Stimulated activated CD4-positive, alpha-beta T cell treated with anti-CD3 and anti-CD28 coated beads, Interleukin-1b, Interleukin-23, amount 100 ng/mL, for 24 hours (primary cell): ENCODE data around the gene MTRFR.
A peak's percentile ranks its signal among the peaks of the same experiment; 100 is the strongest.

Source experiments
- DNase-seq, 4 experiments: peaks; one replicate each; pipeline ENCODE4 v3.0.0-alpha.2; 2020; ENCODE audit warnings: low read depth in 4 of 4, low spot score in 1 of 4

MTRFR gene

DNA sequence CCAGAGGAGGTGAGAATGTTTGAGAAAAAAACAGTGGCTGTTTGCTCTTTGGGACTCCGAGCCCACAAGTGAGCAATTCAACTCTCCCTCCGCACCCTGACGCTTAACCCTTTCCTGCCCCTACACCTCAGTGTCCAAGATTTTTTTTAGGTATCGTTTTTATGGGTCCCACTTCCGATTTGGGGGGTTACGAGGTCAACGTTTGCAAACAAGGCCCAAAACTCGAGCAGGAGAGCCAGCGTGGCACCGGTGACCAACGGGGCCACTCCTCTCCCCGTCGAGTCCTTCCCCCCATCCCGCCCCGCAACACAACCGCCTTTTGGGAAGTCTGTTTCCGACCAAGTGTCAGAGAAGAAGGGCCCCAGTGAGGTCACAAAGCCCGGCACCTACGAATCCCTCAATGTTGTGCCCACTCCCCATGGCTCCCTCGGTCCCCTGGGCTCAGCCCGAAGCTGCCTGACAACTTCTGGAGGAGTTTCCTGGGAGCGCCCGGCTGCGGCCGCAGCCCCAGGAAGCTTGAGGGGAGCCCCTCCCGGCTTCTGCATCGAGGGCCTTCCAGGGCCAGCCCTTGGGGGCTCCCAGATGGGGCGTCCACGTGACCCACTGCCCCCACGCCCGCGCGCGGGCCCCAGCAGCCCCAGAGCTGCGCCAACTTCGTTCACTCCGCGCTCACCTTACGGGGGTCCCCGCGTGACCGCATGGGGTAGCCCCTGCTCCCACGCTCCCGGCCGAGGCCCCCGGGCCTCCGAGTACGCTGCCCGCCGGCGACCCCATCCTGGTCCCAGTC is 37.2 kb downstream of the MTRFR start:
- no peak for DNase-seq

- DNase-seq: peak; percentile 46 to 71 (median 53)
These were observed 37.9 kb downstream of the MTRFR start for GRCh38 chr12:123271001-123271668.

GRCh38 chr12:123273166-123273565 is 39.9 kb downstream of the MTRFR start:
- no peak for DNase-seq

- DNase-seq: no peak
These were observed 44.9 kb downstream of the MTRFR start for GRCh38 chr12:123278101-123278627.

- no peak for DNase-seq
These were observed 47.7 kb downstream of the MTRFR start for GRCh38 chr12:123280971-123281370.

GRCh38 chr12:123282111-123282510 is 48.9 kb downstream of the MTRFR start:
- no peak for DNase-seq

DNA sequence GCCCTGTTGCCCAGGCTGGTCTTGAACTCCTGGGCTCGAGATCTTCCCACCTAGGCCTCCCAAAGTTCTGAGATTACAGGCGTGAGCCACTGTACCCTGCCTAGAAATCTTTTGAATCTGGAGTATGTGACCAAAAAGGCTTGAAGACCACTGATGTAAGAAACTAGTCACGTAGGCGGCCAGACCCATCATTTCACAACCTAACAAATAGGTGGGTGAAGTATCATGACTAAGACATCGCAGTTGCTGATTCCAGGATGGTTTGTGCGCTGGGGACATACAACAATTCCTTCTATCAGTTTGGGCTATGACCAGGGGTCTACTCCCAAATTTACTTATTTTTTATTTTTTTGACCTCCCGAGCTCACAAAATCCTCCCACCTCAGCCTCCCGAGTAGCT is 50.2 kb downstream of the MTRFR start:
- no peak for DNase-seq

DNA sequence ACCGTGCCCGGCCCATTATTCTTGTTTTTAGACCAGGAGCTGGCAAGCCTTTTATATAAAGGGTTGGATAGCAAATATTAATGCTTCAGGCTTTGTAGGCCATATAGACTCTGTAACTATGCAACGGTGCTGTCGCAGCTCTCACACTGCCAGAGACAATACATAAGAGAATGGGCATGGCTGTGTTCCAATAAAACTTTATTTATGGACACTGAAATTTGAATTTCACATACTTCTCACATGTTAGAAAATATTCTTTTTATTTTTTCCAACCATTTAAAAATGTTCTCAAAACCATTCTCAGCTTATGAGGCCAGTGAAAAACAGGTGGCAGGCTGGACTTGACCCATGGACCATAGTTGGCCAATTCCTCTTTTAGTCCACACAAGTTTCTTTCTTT is 51.4 kb downstream of the MTRFR start:
- no peak for DNase-seq

- no peak for DNase-seq
These were observed 53.6 kb downstream of the MTRFR start for GRCh38 chr12:123286652-123287373.

DNA sequence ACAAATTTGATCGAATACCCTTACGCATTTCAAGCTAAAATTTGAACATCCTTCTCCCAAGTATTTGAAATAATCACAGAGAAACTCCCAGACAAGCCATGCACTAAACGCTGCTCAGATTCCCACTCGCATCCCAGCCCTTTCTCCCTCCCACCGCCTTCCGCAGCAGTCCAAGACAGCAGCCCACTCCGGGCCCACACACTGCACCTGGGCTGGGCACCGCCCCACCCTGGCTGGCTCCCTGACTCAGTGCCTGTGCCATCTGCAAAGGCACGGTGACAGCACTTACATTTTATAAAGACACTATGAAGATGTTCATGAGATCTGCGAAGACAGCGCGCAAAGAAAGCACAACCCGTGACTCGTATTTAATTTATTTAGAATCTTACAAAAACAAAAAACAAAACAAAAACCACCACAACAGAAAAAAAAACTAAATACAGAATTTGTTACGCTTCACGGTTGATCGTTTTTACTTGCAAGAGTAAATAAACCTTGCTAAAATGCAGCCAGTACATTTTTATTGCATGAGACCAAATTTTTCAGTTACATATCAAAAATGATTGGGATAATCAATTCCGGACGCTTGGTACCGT is 55.6 kb downstream of the MTRFR start:
- no peak for DNase-seq

DNA sequence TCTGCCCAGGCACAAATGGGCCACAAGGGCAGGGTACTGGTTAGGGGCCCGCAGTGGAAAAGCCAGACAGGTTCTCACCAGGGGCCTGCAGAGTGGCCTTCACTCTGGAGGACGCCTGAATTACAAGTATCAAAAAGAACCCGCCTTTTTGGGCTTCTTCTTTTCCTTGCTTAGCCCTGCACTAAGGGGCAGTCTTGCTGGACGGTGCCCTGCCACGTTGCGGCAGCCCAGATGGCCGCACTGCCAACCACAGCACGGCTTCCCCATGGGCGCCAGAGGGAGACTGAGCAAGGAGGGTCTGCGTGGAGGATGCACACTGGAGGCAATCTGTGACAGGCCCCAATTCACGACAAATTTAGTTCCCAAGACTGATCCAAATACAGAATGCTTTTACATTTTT is 56.7 kb downstream of the MTRFR start:
- no peak for DNase-seq

DNA sequence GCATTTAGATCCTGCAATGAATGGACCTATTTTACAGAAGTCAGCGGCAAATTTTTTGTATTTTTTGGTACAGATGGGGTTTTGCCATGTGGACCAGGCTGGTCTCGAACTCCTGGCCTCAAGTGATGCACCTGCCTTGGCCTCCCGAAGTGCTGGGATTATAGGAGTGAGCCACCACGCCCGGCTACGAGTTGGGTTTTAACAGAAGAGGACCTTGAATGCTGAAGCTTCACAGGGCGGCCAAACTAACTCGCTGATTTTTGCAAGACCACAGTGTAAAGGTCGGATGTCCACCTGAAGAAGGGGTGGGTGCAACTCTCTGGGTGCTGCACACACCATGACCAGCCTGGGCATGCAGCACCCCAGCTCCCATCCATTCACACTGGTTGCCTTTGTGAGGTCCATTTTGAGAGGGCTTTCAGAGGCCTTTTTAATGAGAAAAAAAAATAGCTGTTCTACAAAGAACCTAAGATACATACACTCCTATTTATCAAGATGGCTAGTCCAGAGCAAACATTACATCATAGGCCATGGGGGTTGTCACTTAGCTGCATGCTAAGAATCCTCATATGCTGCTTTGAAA is 60.0 kb downstream of the MTRFR start:
- DNase-seq: no peak

- no peak for DNase-seq
These were observed 71.9 kb downstream of the MTRFR start for GRCh38 chr12:123305136-123305535.

DNA sequence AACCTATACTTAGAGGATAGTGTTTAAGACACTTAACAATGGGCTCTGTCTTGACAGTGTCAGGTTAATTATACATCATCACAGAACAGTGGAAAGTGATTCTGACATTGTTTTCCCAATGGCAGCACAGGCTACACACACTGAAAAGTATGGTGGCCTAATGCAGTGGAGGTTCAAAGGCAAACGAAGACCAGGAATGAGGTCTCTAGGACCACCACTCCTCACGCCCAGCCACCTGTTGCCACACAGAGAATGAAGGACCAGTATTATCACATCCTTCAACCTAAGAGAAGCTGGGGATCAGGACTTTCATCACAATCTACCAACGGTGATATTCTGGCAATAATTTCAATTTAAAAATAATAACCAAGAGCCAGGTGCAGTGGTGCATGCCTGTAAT is 73.0 kb downstream of the MTRFR start:
- DNase-seq: no peak
